Breast epithelium (tissue), 4 donors: Measurements from ENCODE around the gene BCAS1. TPM values are rescaled to one million over a fixed set of nuclear protein-coding genes. Genes with fewer than 3 reads are reported as not detected.

Source experiments
- DNase-seq, 2 donors: peaks; one replicate each; pipeline ENCODE4 v3.0.0-alpha.2; 2019; ENCODE audit warnings: low spot score in 2 of 2
- H3K27ac ChIP-seq, 2 donors: fragments of 200-600 bp; sonication (generic) in 1 of 2; one replicate each; pipeline ENCODE4 v1.5.1; 2016 to 2019; ENCODE audit warnings: mild to moderate bottlenecking in 1 of 2
- H3K27me3 ChIP-seq, 2 donors: fragments of 200-600 bp; sonication (generic) in 1 of 2; one replicate each; pipeline versions ENCODE4 v1.5.1 to v1.6.0; 2017 to 2019; ENCODE audit warnings: control low read depth in 1 of 2, mild to moderate bottlenecking in 1 of 2
- H3K36me3 ChIP-seq: fragments of 200-600 bp; one replicate; pipeline ENCODE4 v1.5.1; 2019
- H3K4me1 ChIP-seq, 2 donors: fragments of 200-600 bp; sonication (generic); one replicate each; pipeline ENCODE4 v1.5.1; 2016 to 2019; ENCODE audit warnings: control low read depth in 1 of 2
- H3K4me3 ChIP-seq, 3 donors: fragments of 200-600 bp; sonication (generic); 1 replicate in 2 of 3; 2 replicates in 1 of 3; pipeline ENCODE4 v1.5.1; 2016 to 2019; ENCODE audit warnings: mild to moderate bottlenecking in 3 of 3, moderate library complexity in 2 of 3
- H3K9me3 ChIP-seq, 2 donors: fragments of 200-600 bp; sonication (generic) in 1 of 2; one replicate each; pipeline ENCODE4 v1.5.1; 2016 to 2019; ENCODE audit warnings: control low read depth in 1 of 2
- CTCF ChIP-seq, 3 donors: fragments of 450-650 bp; IDR thresholded peaks; one replicate each; pipeline ENCODE4 v1.5.1; 2016 to 2017; ENCODE audit warnings: antibody characterized with exemption in 3 of 3, mild to moderate bottlenecking in 3 of 3, moderate library complexity in 3 of 3
- POLR2A ChIP-seq: fragments of 450-650 bp; IDR thresholded peaks from one replicate; pipeline ENCODE4 v1.6.1; 2016; ENCODE audit warnings: antibody characterized with exemption, mild to moderate bottlenecking, moderate library complexity
- POLR2AphosphoS5 ChIP-seq, 3 donors: sonication (generic); formaldehyde crosslinking; IDR thresholded peaks; one replicate each; pipeline ENCODE4 v1.6.1; 2017; ENCODE audit warnings: antibody characterized with exemption in 3 of 3
- intact Hi-C: fragments of 100-400 bp; cut with DNase I; formaldehyde crosslinking; loops from one replicate; pipeline ENCODE4 v1.15.1; 2023; ENCODE audit warnings: low total_unique reads
- total RNA-seq, 3 donors: library from RNA; depleted of rRNA; stranded (reverse); fragments of >200 nt; gene quantifications; one replicate each; pipeline ENCODE4 v1.1.0, GENCODE V29; 2016

BCAS1 gene
- total RNA-seq, 3 donors from 2014 or later = 0.98 to 3.1 TPM; not detected in 1

GRCh38 chr20:54020868-54021267 is 49.5 kb downstream of the BCAS1 start:
- no peaks in the 10 kb centered on the region for H3K27me3 ChIP-seq
- H3K4me3 ChIP-seq = no peak overlapping the region
- H3K9me3 ChIP-seq = no peaks in the 10 kb centered on the region
- no peak for TF ChIP-seq CTCF (IDR thresholded peaks at IDR 0.05)
- no peak for TF ChIP-seq POLR2A
- no peak for TF ChIP-seq POLR2AphosphoS5 (IDR thresholded peaks at IDR 0.05)
- intact Hi-C loops = no loop called here
- no peak overlapping the region for H3K27ac ChIP-seq
- no peaks in the 10 kb centered on the region for H3K36me3 ChIP-seq
- H3K4me1 ChIP-seq = no peaks in the 10 kb centered on the region
- no peak for DNase-seq

- intact Hi-C loops = no loop called here
- H3K9me3 ChIP-seq = no peaks in the 10 kb centered on the region
- no peaks in the 10 kb centered on the region for H3K4me1 ChIP-seq
- H3K27me3 ChIP-seq = no peaks in the 10 kb centered on the region
- no peak overlapping the region for H3K4me3 ChIP-seq
- H3K27ac ChIP-seq = no peak overlapping the region
- no peak for DNase-seq
- TF ChIP-seq CTCF (IDR thresholded peaks at IDR 0.05) (no peak), POLR2A (no peak), POLR2AphosphoS5 (IDR thresholded peaks at IDR 0.05) (no peak)
- H3K36me3 ChIP-seq = no peaks in the 10 kb centered on the region
Observed at GRCh38 chr20:54020348-54020747, 50.0 kb downstream of the BCAS1 start.

DNA sequence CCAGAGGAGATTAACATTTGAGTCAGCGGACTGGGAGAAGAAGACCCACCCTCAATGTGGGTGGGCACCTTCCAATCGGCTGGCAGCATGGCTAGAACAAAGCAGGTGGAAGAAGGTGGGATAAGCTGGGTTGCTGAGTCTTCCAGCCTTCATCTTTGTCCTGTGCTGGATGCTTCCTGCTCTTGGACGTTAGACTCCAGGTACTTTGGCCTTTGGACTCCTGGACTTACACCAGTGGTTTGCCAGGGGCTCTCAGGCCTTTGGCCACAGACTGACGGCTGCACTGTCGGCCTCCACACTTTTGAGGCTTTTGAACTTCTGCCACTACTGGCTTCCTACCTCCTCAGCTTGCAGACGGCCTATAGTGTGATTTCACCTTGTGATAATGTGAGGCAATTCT is 50.8 kb downstream of the BCAS1 start:
- no peak for DNase-seq
- Histone ChIP-seq H3K36me3 (no peaks in the 10 kb centered on the region), H3K4me1 (no peaks in the 10 kb centered on the region), H3K27me3 (no peaks in the 10 kb centered on the region), H3K27ac (no peak overlapping the region), H3K9me3 (no peaks in the 10 kb centered on the region), H3K4me3 (no peak overlapping the region)
- no peak for TF ChIP-seq POLR2A
- TF ChIP-seq POLR2AphosphoS5 (IDR thresholded peaks at IDR 0.05) = no peak
- no peak for TF ChIP-seq CTCF (IDR thresholded peaks at IDR 0.05)
- intact Hi-C loops = no loop called here

GRCh38 chr20:54019127-54019526 is 51.3 kb downstream of the BCAS1 start:
- no peak for DNase-seq
- TF ChIP-seq POLR2A = no peak
- TF ChIP-seq CTCF (IDR thresholded peaks at IDR 0.05) = no peak
- TF ChIP-seq POLR2AphosphoS5 (IDR thresholded peaks at IDR 0.05) = no peak
- no peaks in the 10 kb centered on the region for H3K9me3 ChIP-seq
- H3K4me1 ChIP-seq = no peaks in the 10 kb centered on the region
- H3K27me3 ChIP-seq = no peaks in the 10 kb centered on the region
- H3K36me3 ChIP-seq = no peaks in the 10 kb centered on the region
- intact Hi-C loops = no loop called here
- no peak overlapping the region for H3K27ac ChIP-seq
- no peak overlapping the region for H3K4me3 ChIP-seq

GRCh38 chr20:54017846-54018245 is 52.5 kb downstream of the BCAS1 start:
- no peak for TF ChIP-seq POLR2A
- TF ChIP-seq POLR2AphosphoS5 (IDR thresholded peaks at IDR 0.05) = no peak
- no peak for TF ChIP-seq CTCF (IDR thresholded peaks at IDR 0.05)
- Histone ChIP-seq H3K4me1 (no peaks in the 10 kb centered on the region), H3K36me3 (no peaks in the 10 kb centered on the region), H3K27ac (no peak overlapping the region), H3K4me3 (no peak overlapping the region), H3K27me3 (no peaks in the 10 kb centered on the region), H3K9me3 (no peaks in the 10 kb centered on the region)
- DNase-seq = no peak
- intact Hi-C loops = no loop called here
